ENCODE measurements around the gene MAMLD1. TPM values are rescaled to one million over a fixed set of nuclear protein-coding genes. Genes with fewer than 3 reads are reported as not detected.

Gene MAMLD1, protein sequence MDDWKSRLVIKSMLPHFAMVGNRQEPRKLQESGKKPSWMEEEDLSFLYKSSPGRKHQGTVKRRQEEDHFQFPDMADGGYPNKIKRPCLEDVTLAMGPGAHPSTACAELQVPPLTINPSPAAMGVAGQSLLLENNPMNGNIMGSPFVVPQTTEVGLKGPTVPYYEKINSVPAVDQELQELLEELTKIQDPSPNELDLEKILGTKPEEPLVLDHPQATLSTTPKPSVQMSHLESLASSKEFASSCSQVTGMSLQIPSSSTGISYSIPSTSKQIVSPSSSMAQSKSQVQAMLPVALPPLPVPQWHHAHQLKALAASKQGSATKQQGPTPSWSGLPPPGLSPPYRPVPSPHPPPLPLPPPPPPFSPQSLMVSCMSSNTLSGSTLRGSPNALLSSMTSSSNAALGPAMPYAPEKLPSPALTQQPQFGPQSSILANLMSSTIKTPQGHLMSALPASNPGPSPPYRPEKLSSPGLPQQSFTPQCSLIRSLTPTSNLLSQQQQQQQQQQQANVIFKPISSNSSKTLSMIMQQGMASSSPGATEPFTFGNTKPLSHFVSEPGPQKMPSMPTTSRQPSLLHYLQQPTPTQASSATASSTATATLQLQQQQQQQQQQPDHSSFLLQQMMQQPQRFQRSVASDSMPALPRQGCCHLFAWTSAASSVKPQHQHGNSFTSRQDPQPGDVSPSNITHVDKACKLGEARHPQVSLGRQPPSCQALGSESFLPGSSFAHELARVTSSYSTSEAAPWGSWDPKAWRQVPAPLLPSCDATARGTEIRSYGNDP
- total RNA-seq (2011; cell fraction: chromatin; rRNA removed; ENCODE audit: low replicate concordance): 0.09 TPM in 1 of 2 replicates, not detected in the other
- not detected in 2 replicates for total RNA-seq (2011; cell fraction: nucleolus; rRNA removed)
- total RNA-seq (2011; cell fraction: nucleoplasm; rRNA removed): not detected in 2 replicates
- total RNA-seq (2014; rRNA removed): not detected in 2 replicates
- not detected in 2 replicates for total RNA-seq (2014; rRNA removed; fragmentation: Illumina TruSeq; extraction: Trizol)
- total RNA-seq (2015; rRNA removed; fragmentation: Illumina TruSeq; extraction: Trizol): not detected in 2 replicates
- 0.18 TPM in 1 of 2 replicates, not detected in the other for total RNA-seq (2021)
- polyA plus RNA-seq (2011; rRNA removed): not detected in 2 replicates
- 0.03 TPM in 1 of 2 replicates, not detected in the other for polyA plus RNA-seq (2011; cell fraction: cytosol; rRNA removed)
- polyA plus RNA-seq (2011; cell fraction: nucleus; rRNA removed): 0.10 TPM in 1 of 2 replicates, not detected in the other
- 0.03 TPM in 1 of 2 replicates, not detected in the other for polyA plus RNA-seq (2012)
- polyA plus RNA-seq (2014; fragmentation: Illumina TruSeq; extraction: Trizol): not detected in 2 replicates
- not detected for polyA plus RNA-seq (2014; fragmentation: Nextera tagmentation; extraction: Ambion mirVana)
- polyA plus RNA-seq (2014; rRNA removed): 0.12 TPM in 1 of 2 replicates, not detected in the other
- polyA minus RNA-seq (2011; rRNA and poly(A)+ RNA removed): not detected in 2 replicates
- not detected in 2 replicates for polyA minus RNA-seq (2011; cell fraction: cytosol; rRNA and poly(A)+ RNA removed)
- polyA minus RNA-seq (2011; cell fraction: nucleus; rRNA and poly(A)+ RNA removed): not detected in 2 replicates
- Bru-seq, nascent RNA: percentile 12 among the genes with signal in this experiment
- percentile 6 among the genes with signal in this experiment for BruChase-seq, experiment 1, labeled RNA remaining after a 2-hour chase
- BruChase-seq, experiment 2, labeled RNA remaining after a 6-hour chase: percentile 8 among the genes with signal in this experiment
- long read RNA-seq, experiment 1: 0 reads
- long read RNA-seq, experiment 2: 0 reads
- long read RNA-seq, experiment 3: 0 reads

DNA sequence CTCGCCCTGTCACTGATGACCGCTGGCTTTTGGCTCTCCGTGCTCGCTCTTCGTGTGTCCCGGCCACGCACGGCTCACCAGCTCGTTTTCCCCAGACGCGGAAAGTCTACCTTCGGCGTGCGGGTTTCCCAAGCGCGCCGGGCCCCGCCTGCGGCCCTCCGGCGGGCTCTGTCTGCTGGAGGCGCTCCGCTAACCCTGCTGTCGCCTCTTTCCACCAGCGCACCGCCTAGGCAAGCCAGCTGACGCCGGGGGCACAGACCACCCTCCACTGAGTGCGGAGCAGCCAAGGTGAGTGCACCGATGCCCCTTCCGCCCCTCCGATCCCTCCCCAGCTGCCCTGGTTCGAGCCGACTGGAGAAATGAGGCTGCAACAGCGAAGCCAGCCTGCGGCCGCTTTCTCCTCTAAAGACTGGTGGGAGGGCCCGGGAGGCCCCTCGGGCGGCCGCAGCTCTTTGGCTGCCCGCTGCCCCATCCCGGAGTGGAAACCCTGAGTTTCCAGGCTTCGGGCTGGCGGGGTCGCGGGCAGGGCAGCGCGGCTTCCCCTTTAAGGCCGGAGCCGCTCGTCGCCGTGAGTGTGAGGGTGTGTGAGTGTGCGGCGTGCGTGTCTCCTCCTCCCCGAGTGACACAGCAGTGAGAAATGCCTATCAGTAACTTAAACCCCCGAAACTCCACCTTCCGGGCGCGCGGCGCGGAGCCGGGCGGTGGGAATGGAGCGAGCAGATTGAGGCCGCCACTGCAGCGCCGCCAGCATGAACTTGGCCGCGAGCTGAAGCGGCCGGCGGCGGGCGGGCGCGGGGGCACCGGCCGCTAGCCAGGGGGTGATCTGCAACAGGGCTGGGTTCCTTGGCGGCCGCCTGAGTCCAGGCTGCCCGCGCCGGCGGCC, at the start of gene MAMLD1:
TSS of gene MAMLD1 (plus strand) at position 719 of the 883 bp plus-strand sequence. CDS start 82,200 bp downstream, outside the sequence.
- FAIRE-seq: no peak
- Histone ChIP-seq H3K9me3 (replicated peaks; ENCODE audit: control insufficient read depth, insufficient read depth, low read depth, low read length) (no peaks in the 10 kb centered on the region), H3K9ac (ENCODE audit: insufficient read depth in 1 of 2, low read depth in 2 of 2, low read length in 2 of 2) (peak within 1 kb of the TSS in 1 of 2 experiments; percentile 58; a peak in 1 of 4 replicates), H4K20me1 (replicated peaks; ENCODE audit: control insufficient read depth, insufficient read depth, low read length) (no peaks in the 10 kb centered on the region), H3K36me3 (ENCODE audit: control insufficient read depth, insufficient read depth, low read length) (no peaks in the 10 kb centered on the region), H3K4me1 (replicated peaks in 1 of 2; ENCODE audit: control insufficient read depth in 2 of 2, insufficient read depth in 2 of 2, low read length in 2 of 2) (peaks cover 0 to 35% of the 10 kb centered on the region in 2 experiments; a peak in 3 of 5 replicates), H3K79me2 (ENCODE audit: control insufficient read depth, insufficient read depth, low read length) (no peaks in the 10 kb centered on the region), H3K27ac (ENCODE audit: extremely low read depth, low read depth, low read length) (no peak within 1 kb of the TSS), H3K9me1 (ENCODE audit: control insufficient read depth, insufficient read depth, low read length) (no peaks in the 10 kb centered on the region), H3K4me2 (ENCODE audit: insufficient read depth, low read length) (no peak within 1 kb of the TSS), H3K27me3 (ENCODE audit: control insufficient read depth in 2 of 2, insufficient read depth in 2 of 2, low read length in 2 of 2) (peaks cover 0 to 69% of the 10 kb centered on the region in 2 experiments; a peak in 2 of 5 replicates), H3K4me3 (no peak within 1 kb of the TSS; the same call in 1 of the 2 replicates), H2AFZ (ENCODE audit: low read depth, low read length) (0 out of 2 replicates have a peak within 1 kb of the TSS, but pooled peaks have one; percentile 32)
- in situ Hi-C loops (cut with MboI): no loop called here
- CTCF ChIA-PET (ENCODE audit: low intra/inter-chr PET ratio): no interaction called here
- DNase-seq (ENCODE audit: extremely low read depth in 1 of 4, low spot score in 3 of 4): peak; percentile 20 to 49 (median 42)
- 6% methylated on average over 24 of the region's 88 CpGs for WGBS (ENCODE audit: insufficient coverage, low coverage, missing lambda C conversion rate)
- intact Hi-C loops (cut with micrococcal nuclease): no loop called here
- no TSS peak for BruUV-seq (replicated peaks)
- no peak for TF ChIP-seq TCF7 (IDR thresholded peaks at IDR 0.05; ENCODE audit: borderline replicate concordance)
- TF ChIP-seq, protein P1, sequence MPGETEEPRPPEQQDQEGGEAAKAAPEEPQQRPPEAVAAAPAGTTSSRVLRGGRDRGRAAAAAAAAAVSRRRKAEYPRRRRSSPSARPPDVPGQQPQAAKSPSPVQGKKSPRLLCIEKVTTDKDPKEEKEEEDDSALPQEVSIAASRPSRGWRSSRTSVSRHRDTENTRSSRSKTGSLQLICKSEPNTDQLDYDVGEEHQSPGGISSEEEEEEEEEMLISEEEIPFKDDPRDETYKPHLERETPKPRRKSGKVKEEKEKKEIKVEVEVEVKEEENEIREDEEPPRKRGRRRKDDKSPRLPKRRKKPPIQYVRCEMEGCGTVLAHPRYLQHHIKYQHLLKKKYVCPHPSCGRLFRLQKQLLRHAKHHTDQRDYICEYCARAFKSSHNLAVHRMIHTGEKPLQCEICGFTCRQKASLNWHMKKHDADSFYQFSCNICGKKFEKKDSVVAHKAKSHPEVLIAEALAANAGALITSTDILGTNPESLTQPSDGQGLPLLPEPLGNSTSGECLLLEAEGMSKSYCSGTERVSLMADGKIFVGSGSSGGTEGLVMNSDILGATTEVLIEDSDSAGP (CRISPR knock-in tag; IDR thresholded peaks at IDR 0.05): peak; percentile 72; the same call in 1 of the 2 replicates
- ATAC-seq: peak; percentile 63
- POLR2A ChIA-PET: interaction anchor here (0.6 kb wide), 2 partner anchors 47 to 143 kb away, joined by 3 to 4 read pairs; no protein-coding TSS in a partner anchor

Data from K562 (cell line).